IMR-90 (cell line): ENCODE results near the gene XCL1. TPM values are rescaled to one million over a fixed set of nuclear protein-coding genes. Genes with fewer than 3 reads are reported as not detected.

Experiments
- ATAC-seq: fragments of 200-7000 bp; cut with Tn5 transposase; 2 replicates; pipeline ENCODE4 v1.9.1; 2020; ENCODE audit warnings: low read depth, mild to moderate bottlenecking, moderate library complexity
- BruUV-seq: library from RNA; stranded (reverse); fragments of 400-500 nt; replicated peaks from 2 replicates; lab custom pipeline; 2021; lab: Mats Ljungman, UMichigan
- CTCF ChIA-PET: fragments of 300-600 bp; formaldehyde crosslinking; extraction: SDS; loops from one replicate; lab custom pipeline; 2021; ENCODE audit warnings: antibody characterized with exemption; lab: Yijun Ruan, JAX
- POLR2A ChIA-PET: fragments of 300-600 bp; sonication (Branson Sonifier 250); formaldehyde crosslinking; loops from one replicate; lab custom pipeline; 2022; ENCODE audit warnings: antibody characterized with exemption; ENCODE audit not compliant: unreplicated experiment; lab: Charles Lee
- DNase-seq: peaks from one replicate; pipeline ENCODE4 v3.0.0; 2013
- H2AFZ ChIP-seq: replicated peaks from 2 replicates; pipeline ENCODE3; 2013; ENCODE audit warnings: low read length, mild to moderate bottlenecking; ENCODE audit not compliant: poor library complexity
- H2AK5ac ChIP-seq: 2 replicates; pipeline ENCODE4 v1.6.1; 2013; ENCODE audit warnings: low read depth, low read length, inconsistent platforms
- H2AK9ac ChIP-seq: replicated peaks from 2 replicates; pipeline ENCODE3; 2013; ENCODE audit warnings: mild to moderate bottlenecking, low read depth, low read length, moderate library complexity; ENCODE audit not compliant: poor library complexity
- H2BK120ac ChIP-seq: 2 replicates; pipeline ENCODE4 v1.6.1; 2013; ENCODE audit warnings: low read depth, low read length, inconsistent platforms
- H2BK15ac ChIP-seq: 3 replicates; pipeline ENCODE4 v1.6.1; 2013; ENCODE audit warnings: low read depth, low read length, inconsistent platforms
- H2BK20ac ChIP-seq: 2 replicates; pipeline ENCODE4 v1.6.1; 2013; ENCODE audit warnings: low read depth, mild to moderate bottlenecking, inconsistent platforms, low read length, moderate library complexity
- H2BK5ac ChIP-seq: 2 replicates; pipeline ENCODE4 v1.6.1; 2013; ENCODE audit warnings: mild to moderate bottlenecking, low read depth, low read length, inconsistent platforms; ENCODE audit not compliant: poor library complexity, severe bottlenecking
- H3K14ac ChIP-seq: replicated peaks from 2 replicates; pipeline ENCODE4 v1.6.1; 2013; ENCODE audit warnings: low read depth, low read length, inconsistent platforms
- H3K18ac ChIP-seq: 2 replicates; pipeline ENCODE4 v1.6.1; 2013; ENCODE audit warnings: low read depth, low read length, control low read depth
- H3K23ac ChIP-seq: 2 replicates; pipeline ENCODE4 v1.6.1; 2013; ENCODE audit warnings: low read depth, low read length, inconsistent platforms
- H3K27ac ChIP-seq: 2 replicates; pipeline ENCODE4 v1.5.1; 2013; ENCODE audit warnings: mild to moderate bottlenecking, control low read depth, low read length; ENCODE audit not compliant: insufficient read depth
- H3K27me3 ChIP-seq: 2 replicates; pipeline ENCODE4 v1.6.1; 2013; ENCODE audit warnings: low read length; ENCODE audit not compliant: control insufficient read depth, insufficient read depth
- H3K36me3 ChIP-seq: 2 replicates; pipeline ENCODE4 v1.6.1; 2013; ENCODE audit warnings: low read length, mixed read lengths; ENCODE audit not compliant: control insufficient read depth, insufficient read depth
- H3K4ac ChIP-seq: 2 replicates; pipeline ENCODE4 v1.6.1; 2013; ENCODE audit warnings: low read depth, low read length, inconsistent platforms
- H3K4me1 ChIP-seq: 2 replicates; pipeline ENCODE4 v1.6.1; 2013; ENCODE audit warnings: low read length, mixed read lengths; ENCODE audit not compliant: control insufficient read depth, insufficient read depth
- H3K4me2 ChIP-seq: 2 replicates; pipeline ENCODE4 v1.6.1; 2013; ENCODE audit warnings: low read depth, mild to moderate bottlenecking, control low read depth, low read length, moderate library complexity
- H3K4me3 ChIP-seq: 2 replicates; pipeline ENCODE4 v1.5.1; 2013; ENCODE audit warnings: low read depth, mild to moderate bottlenecking, control low read depth, low read length, moderate library complexity; ENCODE audit not compliant: insufficient read depth
- H3K56ac ChIP-seq: 2 replicates; pipeline ENCODE4 v1.6.1; 2013; ENCODE audit warnings: low read length, inconsistent platforms; ENCODE audit not compliant: insufficient read depth; ENCODE audit errors: extremely low read depth
- H3K79me1 ChIP-seq, 2 experiments: 2 replicates each; pipeline ENCODE4 v1.6.1; 2013; ENCODE audit warnings: low read length in 2 of 2, inconsistent platforms in 1 of 2, low read depth in 1 of 2
- H3K9ac ChIP-seq: 2 replicates; pipeline ENCODE4 v1.6.1; 2013; ENCODE audit warnings: low read depth, low read length, control low read depth
- H3K9me1 ChIP-seq: 2 replicates; pipeline ENCODE4 v1.6.1; 2013; ENCODE audit warnings: low read length, inconsistent platforms; ENCODE audit not compliant: insufficient read depth
- H3K9me3 ChIP-seq: 2 replicates; pipeline ENCODE4 v1.6.1; 2013; ENCODE audit warnings: low read length; ENCODE audit not compliant: control insufficient read depth, insufficient read depth
- H4K20me1 ChIP-seq: 2 replicates; pipeline ENCODE4 v1.6.1; 2013; ENCODE audit warnings: low read length, inconsistent platforms; ENCODE audit not compliant: insufficient read depth
- H4K5ac ChIP-seq: 2 replicates; pipeline ENCODE4 v1.6.1; 2013; ENCODE audit warnings: mild to moderate bottlenecking, low read depth, low read length, control low read depth
- H4K8ac ChIP-seq, 2 experiments: 2 replicates each; pipeline ENCODE4 v1.6.1; 2013; ENCODE audit warnings: low read depth in 2 of 2, low read length in 2 of 2, control low read depth in 1 of 2, inconsistent platforms in 1 of 2
- H4K91ac ChIP-seq: 2 replicates; pipeline ENCODE4 v1.6.1; 2013; ENCODE audit warnings: low read depth, low read length, inconsistent platforms; ENCODE audit not compliant: insufficient read depth
- BHLHE40 ChIP-seq: fragments of 150-350 bp; IDR thresholded peaks from 2 replicates; pipeline ENCODE4 v1.6.1; 2016; ENCODE audit warnings: mild to moderate bottlenecking, low read depth, low read length
- CEBPB ChIP-seq: IDR thresholded peaks from 2 replicates; pipeline ENCODE4 v1.6.1; 2012; ENCODE audit warnings: low read depth, low read length, improper control_type of control experiment
- CHD1 ChIP-seq: IDR thresholded peaks from 2 replicates; pipeline ENCODE4 v1.6.1; 2012; ENCODE audit warnings: low read depth, low read length, improper control_type of control experiment
- FOS ChIP-seq: fragments of 150-350 bp; IDR thresholded peaks from 2 replicates; pipeline ENCODE4 v1.6.1; 2016; ENCODE audit warnings: low read depth, low read length
- MAFK ChIP-seq: IDR thresholded peaks from 2 replicates; pipeline ENCODE4 v1.6.1; 2012; ENCODE audit warnings: low read depth, low read length, improper control_type of control experiment
- MAZ ChIP-seq: IDR thresholded peaks from 2 replicates; pipeline ENCODE4 v1.6.1; 2012; ENCODE audit warnings: low read depth, mild to moderate bottlenecking, low read length, improper control_type of control experiment, moderate library complexity, borderline replicate concordance
- MXI1 ChIP-seq: IDR thresholded peaks from 2 replicates; pipeline ENCODE4 v1.6.1; 2012; ENCODE audit warnings: low read depth, mild to moderate bottlenecking, low read length, moderate library complexity, borderline replicate concordance
- NFE2L2 ChIP-seq: fragments of 150-350 bp; IDR thresholded peaks from 2 replicates; pipeline ENCODE4 v1.6.1; 2016; ENCODE audit warnings: low read depth, mild to moderate bottlenecking, low read length
- POLR2A ChIP-seq: IDR thresholded peaks from 2 replicates; pipeline ENCODE4 v1.6.1; 2012; ENCODE audit warnings: mild to moderate bottlenecking, low read depth, low read length
- RAD21 ChIP-seq: IDR thresholded peaks from 2 replicates; pipeline ENCODE4 v1.6.1; 2012; ENCODE audit warnings: low read length, improper control_type of control experiment
- RCOR1 ChIP-seq: IDR thresholded peaks from 2 replicates; pipeline ENCODE4 v1.6.1; 2012; ENCODE audit warnings: mild to moderate bottlenecking, low read length, improper control_type of control experiment; ENCODE audit not compliant: insufficient replicate concordance
- RFX5 ChIP-seq: IDR thresholded peaks from 2 replicates; pipeline ENCODE4 v1.8.0; 2012; ENCODE audit warnings: low read depth, mild to moderate bottlenecking, low read length, moderate library complexity
- SMC3 ChIP-seq: fragments of 150-350 bp; IDR thresholded peaks from 2 replicates; pipeline ENCODE4 v1.6.1; 2016; ENCODE audit warnings: low read depth, mild to moderate bottlenecking, antibody characterized with exemption, low read length, moderate library complexity
- WGBS, 2 experiments: methylation state at CpG; one replicate each; pipeline versions ENCODE4 v1.1.5 to v1.1.7; 2013; ENCODE audit warnings: missing lambda C conversion rate in 2 of 2; ENCODE audit not compliant: insufficient read length in 1 of 2; ENCODE audit errors: extremely low coverage in 2 of 2; 5-methylcytosine and 5-hydroxymethylcytosine counted together
- dilution Hi-C: fragments of 300-500 bp; cut with HindIII; formaldehyde crosslinking; loops from one replicate; pipeline ENCODE4 v1.14.3; 2018; ENCODE audit warnings: low sequenced_read_pairs; ENCODE audit not compliant: unreplicated experiment
- in situ Hi-C: fragments of 300-500 bp; cut with MboI; formaldehyde crosslinking; loops from 3 replicates; pipeline ENCODE4 v1.14.3; 2019; ENCODE audit warnings: low sequenced_read_pairs, inconsistent platforms, mixed read lengths
- intact Hi-C: fragments of 100-400 bp; cut with micrococcal nuclease; formaldehyde crosslinking; loops from 2 replicates; pipeline ENCODE4 v1.10.0; 2022
- polyA plus RNA-seq, 3 experiments: library from polyadenylated mRNA; depleted of rRNA; stranded (reverse); fragments of >200 nt; gene quantifications; 2 replicates each; pipeline ENCODE4 v1.2.3, GENCODE V29; 2012; ENCODE audit warnings: low replicate concordance in 1 of 3
- total RNA-seq: library from RNA; depleted of rRNA; stranded (reverse); fragments of >200 nt; gene quantifications from 2 replicates; pipeline ENCODE4 v1.2.3, GENCODE V29; 2012
- TF ChIP-seq, protein P1 (sequence below): fragments of 150-350 bp; IDR thresholded peaks from 2 replicates; pipeline ENCODE4 v1.6.1; 2017; ENCODE audit warnings: mild to moderate bottlenecking, antibody characterized with exemption, low read length, low read depth
- TF ChIP-seq, protein P2 (sequence below): conservative IDR thresholded peaks from 2 replicates; pipeline ENCODE4 v1.5.1; 2012; ENCODE audit warnings: mild to moderate bottlenecking, low read depth, low read length, improper control_type of control experiment
- TF ChIP-seq, protein P3 (sequence below): fragments of 150-350 bp; IDR thresholded peaks from 2 replicates; pipeline ENCODE4 v1.6.1; 2016; ENCODE audit warnings: low read depth, mild to moderate bottlenecking, low read length, moderate library complexity, borderline replicate concordance

XCL1 gene
- total and polyA plus RNA-seq, 2 of the 4 experiments (the other 2 are of a cell fraction): not detected

DNA sequence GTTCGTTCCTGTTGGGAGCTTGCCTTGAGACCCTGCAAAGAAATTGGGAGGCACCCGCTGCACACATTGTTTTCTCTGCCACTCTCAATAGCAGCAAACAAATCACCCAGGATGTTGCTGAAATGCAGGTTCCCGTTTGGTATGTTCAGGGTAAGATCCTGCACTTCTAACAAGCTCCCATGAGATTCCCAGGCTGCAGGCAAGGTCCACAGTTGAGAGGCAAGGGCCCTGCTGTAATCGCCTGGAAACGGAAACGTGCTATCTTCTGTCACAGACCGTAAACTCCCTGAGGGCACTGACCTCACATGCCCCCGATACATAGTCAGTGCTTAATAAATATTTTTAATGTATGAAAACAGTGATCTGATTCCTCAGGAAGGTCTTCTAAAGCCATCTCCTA is 37.8 kb downstream of the XCL1 start:
- ChIA-PET CTCF (interaction anchor here (1.2 kb wide), 1 partner anchor 10 kb away, joined by 3 read pairs; no protein-coding TSS in a partner anchor), POLR2A (no interaction called here)
- H2BK20ac ChIP-seq: no peak overlapping the region
- H4K20me1 ChIP-seq: no peaks in the 10 kb centered on the region
- H3K14ac ChIP-seq: no peak overlapping the region
- no peak for TF ChIP-seq NFE2L2
- TF ChIP-seq SMC3: no peak
- TF ChIP-seq, protein P1, sequence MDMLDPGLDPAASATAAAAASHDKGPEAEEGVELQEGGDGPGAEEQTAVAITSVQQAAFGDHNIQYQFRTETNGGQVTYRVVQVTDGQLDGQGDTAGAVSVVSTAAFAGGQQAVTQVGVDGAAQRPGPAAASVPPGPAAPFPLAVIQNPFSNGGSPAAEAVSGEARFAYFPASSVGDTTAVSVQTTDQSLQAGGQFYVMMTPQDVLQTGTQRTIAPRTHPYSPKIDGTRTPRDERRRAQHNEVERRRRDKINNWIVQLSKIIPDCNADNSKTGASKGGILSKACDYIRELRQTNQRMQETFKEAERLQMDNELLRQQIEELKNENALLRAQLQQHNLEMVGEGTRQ: no peak
- TF ChIP-seq, protein P2, sequence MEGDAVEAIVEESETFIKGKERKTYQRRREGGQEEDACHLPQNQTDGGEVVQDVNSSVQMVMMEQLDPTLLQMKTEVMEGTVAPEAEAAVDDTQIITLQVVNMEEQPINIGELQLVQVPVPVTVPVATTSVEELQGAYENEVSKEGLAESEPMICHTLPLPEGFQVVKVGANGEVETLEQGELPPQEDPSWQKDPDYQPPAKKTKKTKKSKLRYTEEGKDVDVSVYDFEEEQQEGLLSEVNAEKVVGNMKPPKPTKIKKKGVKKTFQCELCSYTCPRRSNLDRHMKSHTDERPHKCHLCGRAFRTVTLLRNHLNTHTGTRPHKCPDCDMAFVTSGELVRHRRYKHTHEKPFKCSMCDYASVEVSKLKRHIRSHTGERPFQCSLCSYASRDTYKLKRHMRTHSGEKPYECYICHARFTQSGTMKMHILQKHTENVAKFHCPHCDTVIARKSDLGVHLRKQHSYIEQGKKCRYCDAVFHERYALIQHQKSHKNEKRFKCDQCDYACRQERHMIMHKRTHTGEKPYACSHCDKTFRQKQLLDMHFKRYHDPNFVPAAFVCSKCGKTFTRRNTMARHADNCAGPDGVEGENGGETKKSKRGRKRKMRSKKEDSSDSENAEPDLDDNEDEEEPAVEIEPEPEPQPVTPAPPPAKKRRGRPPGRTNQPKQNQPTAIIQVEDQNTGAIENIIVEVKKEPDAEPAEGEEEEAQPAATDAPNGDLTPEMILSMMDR: no peak
- no peak for TF ChIP-seq CHD1
- no peak for TF ChIP-seq CEBPB
- no peak for TF ChIP-seq MAFK
- no peak for TF ChIP-seq POLR2A
- TF ChIP-seq RCOR1: no peak
- no peak for TF ChIP-seq MXI1
- TF ChIP-seq FOS: no peak
- TF ChIP-seq, protein P3, sequence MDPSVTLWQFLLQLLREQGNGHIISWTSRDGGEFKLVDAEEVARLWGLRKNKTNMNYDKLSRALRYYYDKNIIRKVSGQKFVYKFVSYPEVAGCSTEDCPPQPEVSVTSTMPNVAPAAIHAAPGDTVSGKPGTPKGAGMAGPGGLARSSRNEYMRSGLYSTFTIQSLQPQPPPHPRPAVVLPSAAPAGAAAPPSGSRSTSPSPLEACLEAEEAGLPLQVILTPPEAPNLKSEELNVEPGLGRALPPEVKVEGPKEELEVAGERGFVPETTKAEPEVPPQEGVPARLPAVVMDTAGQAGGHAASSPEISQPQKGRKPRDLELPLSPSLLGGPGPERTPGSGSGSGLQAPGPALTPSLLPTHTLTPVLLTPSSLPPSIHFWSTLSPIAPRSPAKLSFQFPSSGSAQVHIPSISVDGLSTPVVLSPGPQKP: no peak
- TF ChIP-seq MAZ: no peak
- TF ChIP-seq RFX5: no peak
- TF ChIP-seq RAD21: no peak
- no peak for TF ChIP-seq BHLHE40
- H2AFZ ChIP-seq: no peak overlapping the region
- no peaks in the 10 kb centered on the region for H3K79me1 ChIP-seq
- no peak overlapping the region for H3K56ac ChIP-seq
- H3K23ac ChIP-seq: no peak overlapping the region
- no peaks in the 10 kb centered on the region for H3K36me3 ChIP-seq
- H4K8ac ChIP-seq: no peak overlapping the region
- H3K4ac ChIP-seq: no peak overlapping the region
- H3K4me3 ChIP-seq: no peak overlapping the region
- no peak overlapping the region for H2AK9ac ChIP-seq
- H3K9me1 ChIP-seq: no peaks in the 10 kb centered on the region
- no peak overlapping the region for H2BK120ac ChIP-seq
- no peak overlapping the region for H3K4me2 ChIP-seq
- dilution Hi-C loops: no loop called here
- no peak overlapping the region for H3K18ac ChIP-seq
- in situ Hi-C loops: no loop called here
- H3K9me3 ChIP-seq: no peaks in the 10 kb centered on the region
- DNase-seq (no peak), ATAC-seq (no peak)
- WGBS, 2 experiments: 20% methylated on average over 1 of the region's 8 CpGs; no CpG with 5 or more reads in 1 of the 2 experiments
- no peak overlapping the region for H2AK5ac ChIP-seq
- no peak overlapping the region for H2BK15ac ChIP-seq
- no peak overlapping the region for H4K5ac ChIP-seq
- H4K91ac ChIP-seq: no peak overlapping the region
- no TSS peak for BruUV-seq
- no peak overlapping the region for H2BK5ac ChIP-seq
- H3K9ac ChIP-seq: no peak overlapping the region
- H3K27me3 ChIP-seq: no peaks in the 10 kb centered on the region; the same call in 1 of the 2 replicates
- H3K4me1 ChIP-seq: no peaks in the 10 kb centered on the region
- no peak overlapping the region for H3K27ac ChIP-seq
- intact Hi-C loops: no loop called here
